Liver (tissue), 9 donors: ENCODE results near the gene SMIM3. TPM values are rescaled to one million over a fixed set of nuclear protein-coding genes. Genes with fewer than 3 reads are reported as not detected.

ENCODE experiments used
- DNase-seq: peaks from one replicate; pipeline ENCODE4 v3.0.0-alpha.2; 2017; ENCODE audit warnings: low spot score
- H3K27ac ChIP-seq, 2 donors: one replicate each; pipeline ENCODE4 v1.7.0; 2013; ENCODE audit warnings: inconsistent platforms in 2 of 2, low read length in 2 of 2, control low read depth in 1 of 2, low read depth in 1 of 2, mild to moderate bottlenecking in 1 of 2
- H3K27me3 ChIP-seq, 4 donors: one replicate each; pipeline versions ENCODE4 v1.6.1 to v1.7.0; 2013; ENCODE audit warnings: low read length in 3 of 4, inconsistent platforms in 1 of 4, mild to moderate bottlenecking in 1 of 4, moderate library complexity in 1 of 4; ENCODE audit not compliant: control insufficient read depth in 4 of 4, insufficient read depth in 4 of 4
- H3K36me3 ChIP-seq, 4 donors: one replicate each; pipeline versions ENCODE4 v1.6.1 to v1.7.0; 2013; ENCODE audit warnings: low read length in 3 of 4, mild to moderate bottlenecking in 3 of 4, low read depth in 1 of 4, moderate library complexity in 1 of 4; ENCODE audit not compliant: control insufficient read depth in 4 of 4, insufficient read depth in 3 of 4
- H3K4me1 ChIP-seq, 4 donors: one replicate each; pipeline versions ENCODE4 v1.6.1 to v1.7.0; 2013; ENCODE audit warnings: low read length in 3 of 4, mild to moderate bottlenecking in 3 of 4, moderate library complexity in 1 of 4; ENCODE audit not compliant: control insufficient read depth in 4 of 4, insufficient read depth in 4 of 4
- H3K4me3 ChIP-seq, 3 donors: one replicate each; pipeline versions ENCODE4 v1.6.1 to v1.7.0; 2013; ENCODE audit warnings: low read length in 3 of 3, control low read depth in 1 of 3, low read depth in 1 of 3, mild to moderate bottlenecking in 1 of 3
- H3K9ac ChIP-seq, 2 donors: one replicate each; pipeline ENCODE4 v1.7.0; 2013; ENCODE audit warnings: low read length in 2 of 2, mild to moderate bottlenecking in 2 of 2, moderate library complexity in 2 of 2, control low read depth in 1 of 2, low read depth in 1 of 2
- H3K9me3 ChIP-seq, 4 donors: one replicate each; pipeline versions ENCODE4 v1.6.1 to v1.7.0; 2013; ENCODE audit warnings: low read length in 3 of 4; ENCODE audit not compliant: control insufficient read depth in 4 of 4
- EGR1 ChIP-seq, 2 donors: IDR thresholded peaks; 2 replicates each; pipeline ENCODE4 v1.6.1; 2016 to 2018; ENCODE audit warnings: antibody characterized with exemption in 2 of 2, low read depth in 2 of 2
- FOXA1 ChIP-seq: IDR thresholded peaks from 2 replicates; pipeline ENCODE4 v1.6.1; 2016; ENCODE audit warnings: antibody characterized with exemption
- FOXA2 ChIP-seq: IDR thresholded peaks from 2 replicates; pipeline ENCODE4 v1.6.1; 2016; ENCODE audit warnings: antibody characterized with exemption
- GABPA ChIP-seq, 2 donors: IDR thresholded peaks in 1 of 2; conservative IDR thresholded peaks in 1 of 2; 2 replicates each; pipeline ENCODE4 v1.6.1; 2016; ENCODE audit warnings: antibody characterized with exemption in 2 of 2, mild to moderate bottlenecking in 1 of 2, moderate library complexity in 1 of 2
- HNF4A ChIP-seq, 2 donors: conservative IDR thresholded peaks; 2 replicates each; pipeline ENCODE4 v1.6.1; 2016; ENCODE audit warnings: antibody characterized with exemption in 2 of 2, mild to moderate bottlenecking in 2 of 2
- HNF4G ChIP-seq: IDR thresholded peaks from 2 replicates; pipeline ENCODE4 v1.6.1; 2016; ENCODE audit warnings: antibody characterized with exemption
- JUND ChIP-seq, 2 donors: IDR thresholded peaks; 2 replicates each; pipeline ENCODE4 v1.6.1; 2016; ENCODE audit warnings: antibody characterized with exemption in 2 of 2
- NR2F2 ChIP-seq: IDR thresholded peaks from 2 replicates; pipeline ENCODE4 v1.6.1; 2016; ENCODE audit warnings: antibody characterized with exemption
- RAD21 ChIP-seq, 2 donors: IDR thresholded peaks; 2 replicates each; pipeline ENCODE4 v1.6.1; 2016; ENCODE audit warnings: antibody characterized with exemption in 2 of 2, mild to moderate bottlenecking in 2 of 2
- RXRA ChIP-seq, 2 donors: IDR thresholded peaks; 2 replicates each; pipeline ENCODE4 v1.6.1; 2017 to 2018; ENCODE audit warnings: antibody characterized with exemption in 2 of 2, mild to moderate bottlenecking in 1 of 2
- SP1 ChIP-seq: IDR thresholded peaks from 2 replicates; pipeline ENCODE4 v1.6.1; 2018; ENCODE audit warnings: antibody characterized with exemption, mild to moderate bottlenecking
- TAF1 ChIP-seq: conservative IDR thresholded peaks from 2 replicates; pipeline ENCODE4 v1.6.1; 2016; ENCODE audit warnings: antibody characterized with exemption, mild to moderate bottlenecking
- YY1 ChIP-seq: IDR thresholded peaks from 2 replicates; pipeline ENCODE4 v1.6.1; 2016; ENCODE audit warnings: antibody characterized with exemption, mild to moderate bottlenecking
- WGBS: extraction: QIAGEN DNeasy Blood & Tissue Kit; methylation state at CpG from one replicate; pipeline ENCODE4 v1.1.7; 2013; 5-methylcytosine and 5-hydroxymethylcytosine counted together
- polyA plus RNA-seq, 2 donors: library from polyadenylated mRNA; stranded (reverse) in 1 of 2; unstranded in 1 of 2; fragments of 200-250 nt in 1 of 2; fragments of >200 nt in 1 of 2; fragmentation: Nextera tagmentation in 1 of 2; extraction: Ambion mirVana in 1 of 2; gene quantifications; one replicate each; pipeline versions ENCODE4 v1.2.1 to v1.2.3, GENCODE V29; 2013 to 2015
- total RNA-seq, 2 donors: library from RNA; depleted of rRNA; stranded (reverse); fragments of >200 nt; gene quantifications; one replicate each; pipeline ENCODE4 v1.2.3, GENCODE V29; 2014
- TF ChIP-seq, protein P1 (sequence below): IDR thresholded peaks from 2 replicates; pipeline ENCODE4 v1.6.1; 2016; ENCODE audit warnings: antibody characterized with exemption
- TF ChIP-seq, protein P2 (sequence below): fragments of 150-350 bp; IDR thresholded peaks from 2 replicates; pipeline ENCODE4 v1.5.1; 2017; ENCODE audit warnings: improper control_type of control experiment, low read depth, low read length; ENCODE audit not compliant: missing input control
- TF ChIP-seq, protein P3 (sequence below): IDR thresholded peaks from 2 replicates; pipeline ENCODE4 v1.6.1; 2016; ENCODE audit warnings: antibody characterized with exemption, mild to moderate bottlenecking
- TF ChIP-seq, protein P4 (sequence below): IDR thresholded peaks from 2 replicates; pipeline ENCODE4 v1.6.1; 2016; ENCODE audit warnings: antibody characterized with exemption
- TF ChIP-seq, protein P5 (sequence below): IDR thresholded peaks from 2 replicates; pipeline ENCODE4 v1.6.1; 2016; ENCODE audit warnings: antibody characterized with exemption
- donor health status: healthy.
- donor health status: healthy.
- donor health status: healthy.
- donor health status: healthy.
- donor health status: healthy.

Gene SMIM3
- total and polyA plus RNA-seq, 4 donors = 3.0 to 5.7 (median 3.6) TPM

DNA sequence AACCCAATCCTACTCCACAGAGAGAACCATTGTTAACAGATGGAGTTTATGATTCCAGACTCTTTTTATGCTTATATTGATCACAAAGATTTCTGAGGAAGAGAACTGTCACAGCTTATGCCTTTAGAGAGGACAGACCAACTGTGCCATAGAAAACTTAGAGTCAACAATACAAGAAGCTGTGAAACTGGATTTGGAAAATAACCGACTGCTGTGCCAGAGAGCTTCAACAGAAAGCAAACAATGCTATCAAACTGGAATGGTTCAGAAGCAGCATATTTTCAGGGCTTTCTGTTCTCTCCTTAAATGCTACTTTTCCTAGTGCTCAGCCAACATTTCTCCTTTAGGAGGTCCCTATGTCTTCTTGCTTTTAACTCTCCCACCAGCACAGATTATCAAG, 24.7 kb upstream of the SMIM3 start:
- Histone ChIP-seq H3K27ac (no peak overlapping the region), H3K36me3 (peaks cover 10 to 42% (median 31%) of the 10 kb centered on the region in 4 donors), H3K4me1 (peaks cover 8 to 12% (median 9%) of the 10 kb centered on the region in 4 donors), H3K9me3 (no peaks in the 10 kb centered on the region), H3K27me3 (no peaks in the 10 kb centered on the region), H3K4me3 (no peak overlapping the region), H3K9ac (no peak overlapping the region)
- TF ChIP-seq TAF1 (no peak), HNF4A (conservative IDR thresholded peaks at IDR 0.05) (no peak), YY1 (no peak), FOXA1 (no peak), HNF4G (no peak), FOXA2 (no peak), JUND (IDR thresholded peaks at IDR 0.05) (no peak), EGR1 (IDR thresholded peaks at IDR 0.05; ENCODE audit: low read depth in 2 of 2) (no peak), RAD21 (IDR thresholded peaks at IDR 0.05) (no peak), GABPA (IDR thresholded peaks at IDR 0.05 in 1 of 2, conservative IDR thresholded peaks at IDR 0.05 in 1 of 2) (no peak), SP1 (no peak), RXRA (IDR thresholded peaks at IDR 0.05) (no peak), NR2F2 (no peak)
- TF ChIP-seq, protein P1, sequence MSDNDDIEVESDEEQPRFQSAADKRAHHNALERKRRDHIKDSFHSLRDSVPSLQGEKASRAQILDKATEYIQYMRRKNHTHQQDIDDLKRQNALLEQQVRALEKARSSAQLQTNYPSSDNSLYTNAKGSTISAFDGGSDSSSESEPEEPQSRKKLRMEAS = no peak
- TF ChIP-seq, protein P2, sequence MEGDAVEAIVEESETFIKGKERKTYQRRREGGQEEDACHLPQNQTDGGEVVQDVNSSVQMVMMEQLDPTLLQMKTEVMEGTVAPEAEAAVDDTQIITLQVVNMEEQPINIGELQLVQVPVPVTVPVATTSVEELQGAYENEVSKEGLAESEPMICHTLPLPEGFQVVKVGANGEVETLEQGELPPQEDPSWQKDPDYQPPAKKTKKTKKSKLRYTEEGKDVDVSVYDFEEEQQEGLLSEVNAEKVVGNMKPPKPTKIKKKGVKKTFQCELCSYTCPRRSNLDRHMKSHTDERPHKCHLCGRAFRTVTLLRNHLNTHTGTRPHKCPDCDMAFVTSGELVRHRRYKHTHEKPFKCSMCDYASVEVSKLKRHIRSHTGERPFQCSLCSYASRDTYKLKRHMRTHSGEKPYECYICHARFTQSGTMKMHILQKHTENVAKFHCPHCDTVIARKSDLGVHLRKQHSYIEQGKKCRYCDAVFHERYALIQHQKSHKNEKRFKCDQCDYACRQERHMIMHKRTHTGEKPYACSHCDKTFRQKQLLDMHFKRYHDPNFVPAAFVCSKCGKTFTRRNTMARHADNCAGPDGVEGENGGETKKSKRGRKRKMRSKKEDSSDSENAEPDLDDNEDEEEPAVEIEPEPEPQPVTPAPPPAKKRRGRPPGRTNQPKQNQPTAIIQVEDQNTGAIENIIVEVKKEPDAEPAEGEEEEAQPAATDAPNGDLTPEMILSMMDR = no peak
- TF ChIP-seq, protein P3, sequence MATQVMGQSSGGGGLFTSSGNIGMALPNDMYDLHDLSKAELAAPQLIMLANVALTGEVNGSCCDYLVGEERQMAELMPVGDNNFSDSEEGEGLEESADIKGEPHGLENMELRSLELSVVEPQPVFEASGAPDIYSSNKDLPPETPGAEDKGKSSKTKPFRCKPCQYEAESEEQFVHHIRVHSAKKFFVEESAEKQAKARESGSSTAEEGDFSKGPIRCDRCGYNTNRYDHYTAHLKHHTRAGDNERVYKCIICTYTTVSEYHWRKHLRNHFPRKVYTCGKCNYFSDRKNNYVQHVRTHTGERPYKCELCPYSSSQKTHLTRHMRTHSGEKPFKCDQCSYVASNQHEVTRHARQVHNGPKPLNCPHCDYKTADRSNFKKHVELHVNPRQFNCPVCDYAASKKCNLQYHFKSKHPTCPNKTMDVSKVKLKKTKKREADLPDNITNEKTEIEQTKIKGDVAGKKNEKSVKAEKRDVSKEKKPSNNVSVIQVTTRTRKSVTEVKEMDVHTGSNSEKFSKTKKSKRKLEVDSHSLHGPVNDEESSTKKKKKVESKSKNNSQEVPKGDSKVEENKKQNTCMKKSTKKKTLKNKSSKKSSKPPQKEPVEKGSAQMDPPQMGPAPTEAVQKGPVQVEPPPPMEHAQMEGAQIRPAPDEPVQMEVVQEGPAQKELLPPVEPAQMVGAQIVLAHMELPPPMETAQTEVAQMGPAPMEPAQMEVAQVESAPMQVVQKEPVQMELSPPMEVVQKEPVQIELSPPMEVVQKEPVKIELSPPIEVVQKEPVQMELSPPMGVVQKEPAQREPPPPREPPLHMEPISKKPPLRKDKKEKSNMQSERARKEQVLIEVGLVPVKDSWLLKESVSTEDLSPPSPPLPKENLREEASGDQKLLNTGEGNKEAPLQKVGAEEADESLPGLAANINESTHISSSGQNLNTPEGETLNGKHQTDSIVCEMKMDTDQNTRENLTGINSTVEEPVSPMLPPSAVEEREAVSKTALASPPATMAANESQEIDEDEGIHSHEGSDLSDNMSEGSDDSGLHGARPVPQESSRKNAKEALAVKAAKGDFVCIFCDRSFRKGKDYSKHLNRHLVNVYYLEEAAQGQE = no peak
- TF ChIP-seq, protein P4, sequence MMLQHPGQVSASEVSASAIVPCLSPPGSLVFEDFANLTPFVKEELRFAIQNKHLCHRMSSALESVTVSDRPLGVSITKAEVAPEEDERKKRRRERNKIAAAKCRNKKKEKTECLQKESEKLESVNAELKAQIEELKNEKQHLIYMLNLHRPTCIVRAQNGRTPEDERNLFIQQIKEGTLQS = no peak
- TF ChIP-seq, protein P5, sequence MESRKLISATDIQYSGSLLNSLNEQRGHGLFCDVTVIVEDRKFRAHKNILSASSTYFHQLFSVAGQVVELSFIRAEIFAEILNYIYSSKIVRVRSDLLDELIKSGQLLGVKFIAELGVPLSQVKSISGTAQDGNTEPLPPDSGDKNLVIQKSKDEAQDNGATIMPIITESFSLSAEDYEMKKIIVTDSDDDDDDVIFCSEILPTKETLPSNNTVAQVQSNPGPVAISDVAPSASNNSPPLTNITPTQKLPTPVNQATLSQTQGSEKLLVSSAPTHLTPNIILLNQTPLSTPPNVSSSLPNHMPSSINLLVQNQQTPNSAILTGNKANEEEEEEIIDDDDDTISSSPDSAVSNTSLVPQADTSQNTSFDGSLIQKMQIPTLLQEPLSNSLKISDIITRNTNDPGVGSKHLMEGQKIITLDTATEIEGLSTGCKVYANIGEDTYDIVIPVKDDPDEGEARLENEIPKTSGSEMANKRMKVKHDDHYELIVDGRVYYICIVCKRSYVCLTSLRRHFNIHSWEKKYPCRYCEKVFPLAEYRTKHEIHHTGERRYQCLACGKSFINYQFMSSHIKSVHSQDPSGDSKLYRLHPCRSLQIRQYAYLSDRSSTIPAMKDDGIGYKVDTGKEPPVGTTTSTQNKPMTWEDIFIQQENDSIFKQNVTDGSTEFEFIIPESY = no peak
- 51% methylated on average over 1 of the region's 1 CpG for WGBS
- no peak for DNase-seq
